SK-N-SH treated with all-trans-retinoic acid at 6 μM for 48 hours (cell line): ENCODE measurements around the gene AGAP2.

ENCODE experiments used
- ATAC-seq: fragments of 200-7000 bp; cut with Tn5 transposase; 3 replicates; pipeline ENCODE4 v1.9.1; 2020; ENCODE audit warnings: mild to moderate bottlenecking, moderate library complexity
- ARNTL ChIP-seq: fragments of 450-650 bp; formaldehyde crosslinking; IDR thresholded peaks from 2 replicates; pipeline ENCODE4 v1.5.0; 2020; ENCODE audit warnings: low read depth, mild to moderate bottlenecking, moderate library complexity, borderline replicate concordance
- CSDC2 ChIP-seq: fragments of 250-450 bp; sonication (Bioruptor Pico); IDR thresholded peaks from 2 replicates; pipeline ENCODE4 v1.5.0; 2020; ENCODE audit warnings: mild to moderate bottlenecking, moderate library complexity
- CSRNP3 ChIP-seq: fragments of 250-450 bp; sonication (Bioruptor Pico); IDR thresholded peaks from 2 replicates; pipeline ENCODE4 v1.5.1; 2021; ENCODE audit warnings: mild to moderate bottlenecking, moderate library complexity
- ESRRG ChIP-seq: fragments of 250-450 bp; sonication (Bioruptor Pico); IDR thresholded peaks from 2 replicates; pipeline ENCODE4 v1.6.1; 2021; ENCODE audit warnings: mild to moderate bottlenecking
- GLIS3 ChIP-seq: fragments of 250-450 bp; sonication (Bioruptor Pico); IDR thresholded peaks from 2 replicates; pipeline ENCODE4 v1.5.0; 2020; ENCODE audit warnings: mild to moderate bottlenecking, moderate library complexity
- ISL1 ChIP-seq: fragments of 250-450 bp; sonication (Bioruptor Pico); IDR thresholded peaks from 2 replicates; pipeline ENCODE4 v2.1.2; 2022; ENCODE audit warnings: mild to moderate bottlenecking, moderate library complexity
- OSR1 ChIP-seq: fragments of 250-450 bp; sonication (Bioruptor Pico); IDR thresholded peaks from 2 replicates; pipeline ENCODE4 v1.8.0; 2022; ENCODE audit warnings: moderate library complexity, mild to moderate bottlenecking, inconsistent platforms
- PATZ1 ChIP-seq: fragments of 250-450 bp; sonication (Bioruptor Pico); IDR thresholded peaks from 2 replicates; pipeline ENCODE4 v1.8.0; 2020; ENCODE audit warnings: mild to moderate bottlenecking, moderate library complexity, borderline replicate concordance
- POU6F1 ChIP-seq: fragments of 250-450 bp; sonication (Bioruptor Pico); IDR thresholded peaks from 2 replicates; pipeline ENCODE4 v1.8.0; 2021; ENCODE audit warnings: low read depth, mild to moderate bottlenecking, moderate library complexity, borderline replicate concordance
- PPARA ChIP-seq: fragments of 250-450 bp; sonication (Bioruptor Pico); IDR thresholded peaks from 2 replicates; pipeline ENCODE4 v1.5.0; 2020; ENCODE audit warnings: mild to moderate bottlenecking, borderline replicate concordance
- RARB ChIP-seq: fragments of 250-450 bp; sonication (Bioruptor Pico); IDR thresholded peaks from 2 replicates; pipeline ENCODE4 v1.8.0; 2021; ENCODE audit warnings: mild to moderate bottlenecking, moderate library complexity
- SNAI2 ChIP-seq: fragments of 250-450 bp; sonication (Bioruptor Pico); IDR thresholded peaks from 2 replicates; pipeline ENCODE4 v1.5.0; 2020; ENCODE audit warnings: mild to moderate bottlenecking, moderate library complexity
- TCF4 ChIP-seq: fragments of 250-450 bp; sonication (Bioruptor Pico); IDR thresholded peaks from 2 replicates; pipeline ENCODE4 v1.8.0; 2021; ENCODE audit warnings: mild to moderate bottlenecking, moderate library complexity, borderline replicate concordance
- TOX ChIP-seq: fragments of 250-450 bp; sonication (Bioruptor Pico); IDR thresholded peaks from 2 replicates; pipeline ENCODE4 v1.8.0; 2021; ENCODE audit warnings: mild to moderate bottlenecking, moderate library complexity, borderline replicate concordance
- TSHZ2 ChIP-seq: fragments of 250-450 bp; sonication (Bioruptor Pico); IDR thresholded peaks from 2 replicates; pipeline ENCODE4 v1.5.0; 2020; ENCODE audit warnings: mild to moderate bottlenecking, moderate library complexity
- ZC3H10 ChIP-seq: fragments of 250-450 bp; sonication (Bioruptor Pico); IDR thresholded peaks from 2 replicates; pipeline ENCODE4 v1.5.1; 2021; ENCODE audit warnings: mild to moderate bottlenecking, moderate library complexity
- ZFP30 ChIP-seq: fragments of 450-650 bp; formaldehyde crosslinking; IDR thresholded peaks from 2 replicates; pipeline ENCODE4 v1.5.0; 2022; ENCODE audit warnings: mild to moderate bottlenecking, moderate library complexity
- ZNF565 ChIP-seq: fragments of 450-650 bp; formaldehyde crosslinking; conservative IDR thresholded peaks from 2 replicates; pipeline ENCODE4 v1.5.0; 2020; ENCODE audit warnings: low read depth, mild to moderate bottlenecking, moderate library complexity
- ZNF70 ChIP-seq: fragments of 450-650 bp; formaldehyde crosslinking; IDR thresholded peaks from 2 replicates; pipeline ENCODE4 v1.5.0; 2020; ENCODE audit warnings: mild to moderate bottlenecking, moderate library complexity
- ZNF8 ChIP-seq: fragments of 450-650 bp; formaldehyde crosslinking; IDR thresholded peaks from 2 replicates; pipeline ENCODE4 v1.5.0; 2020; ENCODE audit warnings: mild to moderate bottlenecking, moderate library complexity

AGAP2 gene

GRCh38 chr12:57729321-57729844 is 9.2 kb downstream of the AGAP2 start:
- TF ChIP-seq TOX (CRISPR knock-in tag), result no peak
- no peak for TF ChIP-seq RARB (CRISPR knock-in tag)
- no peak for TF ChIP-seq ZC3H10
- no peak for TF ChIP-seq SNAI2
- no peak for TF ChIP-seq ARNTL (CRISPR knock-in tag)
- TF ChIP-seq ISL1 (CRISPR knock-in tag), result no peak
- TF ChIP-seq CSRNP3 (CRISPR knock-in tag), result no peak
- no peak for TF ChIP-seq ZNF70 (CRISPR knock-in tag)
- no peak for TF ChIP-seq TSHZ2 (CRISPR knock-in tag)
- no peak for TF ChIP-seq PATZ1 (CRISPR knock-in tag)
- TF ChIP-seq CSDC2 (CRISPR knock-in tag), result no peak
- no peak for TF ChIP-seq OSR1 (CRISPR knock-in tag)
- no peak for TF ChIP-seq ZNF565 (CRISPR knock-in tag)
- TF ChIP-seq PPARA (CRISPR knock-in tag), result no peak
- no peak for TF ChIP-seq ZNF8 (CRISPR knock-in tag)
- TF ChIP-seq TCF4 (CRISPR knock-in tag), result no peak
- no peak for ATAC-seq

GRCh38 chr12:57727758-57728395 is 10.7 kb downstream of the AGAP2 start:
- TF ChIP-seq GLIS3 (CRISPR knock-in tag), result no peak
- TF ChIP-seq TCF4 (CRISPR knock-in tag), result no peak
- TF ChIP-seq ESRRG (CRISPR knock-in tag), result no peak
- TF ChIP-seq TSHZ2 (CRISPR knock-in tag), result no peak
- TF ChIP-seq ZFP30 (CRISPR knock-in tag), result no peak
- no peak for TF ChIP-seq ZNF565 (CRISPR knock-in tag)
- no peak for TF ChIP-seq ZNF70 (CRISPR knock-in tag)
- no peak for TF ChIP-seq POU6F1 (CRISPR knock-in tag)

More at GRCh38 chr12:57727758-57728395, 10.7 kb downstream of the AGAP2 start:
- no peak for ATAC-seq
